ENCODE data around the gene GANAB.
"Not testable (repeated sequence)": the region's sequence is repeated elsewhere in the genome, so short reads cannot be mapped to it uniquely, and the experiment has no call there.

The GANAB gene

GRCh38 chr11:62645946-62646824 is at the start of gene GANAB:
GANAB (minus strand) TSS chr11:62646613; CDS start chr11:62646599, 14 bp downstream.
- no peak for TF ChIP-seq CTCF (conservative IDR thresholded peaks at IDR 0.05; ENCODE audit: low read depth, low read length)

GRCh38 chr11:62694455-62695167 is 48.2 kb upstream of the GANAB start:
- H3K4me3 ChIP-seq (ENCODE audit: low read length), result no peak overlapping the region
- TF ChIP-seq CTCF (conservative IDR thresholded peaks at IDR 0.05; ENCODE audit: low read depth, low read length), result peak; percentile 87
- no peak for DNase-seq (ENCODE audit: low read depth)

More at GRCh38 chr11:62645946-62646824, at the start of gene GANAB:
- peak within 1 kb of the TSS; percentile 93 for H3K4me3 ChIP-seq (ENCODE audit: low read length)
- DNase-seq (ENCODE audit: low read depth), result peak; percentile 87

GRCh38 chr11:62693624-62694023 is 47.2 kb upstream of the GANAB start:
- DNase-seq (ENCODE audit: low read depth), result not testable (repeated sequence)

GRCh38 chr11:62689421-62690183 is 43.2 kb upstream of the GANAB start, which contains the start of gene LRRN4CL:
LRRN4CL (minus strand) TSS chr11:62689530; CDS start chr11:62688508, 1,022 bp downstream.
- TF ChIP-seq CTCF (conservative IDR thresholded peaks at IDR 0.05; ENCODE audit: low read depth, low read length), result no peak
- DNase-seq (ENCODE audit: low read depth), result no peak
- H3K4me3 ChIP-seq (ENCODE audit: low read length), result no peak within 1 kb of the TSS

More at GRCh38 chr11:62693624-62694023, 47.2 kb upstream of the GANAB start:
- not testable (repeated sequence) for H3K4me3 ChIP-seq (ENCODE audit: low read length)

- DNase-seq (ENCODE audit: low read depth), result no peak
- no peak for TF ChIP-seq CTCF (conservative IDR thresholded peaks at IDR 0.05; ENCODE audit: low read depth, low read length)
- H3K4me3 ChIP-seq (ENCODE audit: low read length), result no peak overlapping the region
Measured at GRCh38 chr11:62688491-62688890, 42.1 kb upstream of the GANAB start.

GRCh38 chr11:62687508-62688396 is 41.3 kb upstream of the GANAB start:
- no peak for TF ChIP-seq CTCF (conservative IDR thresholded peaks at IDR 0.05; ENCODE audit: low read depth, low read length)
- peak overlapping the region; percentile 33 for H3K4me3 ChIP-seq (ENCODE audit: low read length)
- no peak for DNase-seq (ENCODE audit: low read depth)

Measured in retinal pigment epithelial cell (primary cell).